ENCODE data around the gene DNMT3A.
"Not testable (repeated sequence)": the region's sequence is repeated elsewhere in the genome, so short reads cannot be mapped to it uniquely, and the experiment has no call there.

The DNMT3A gene

DNA sequence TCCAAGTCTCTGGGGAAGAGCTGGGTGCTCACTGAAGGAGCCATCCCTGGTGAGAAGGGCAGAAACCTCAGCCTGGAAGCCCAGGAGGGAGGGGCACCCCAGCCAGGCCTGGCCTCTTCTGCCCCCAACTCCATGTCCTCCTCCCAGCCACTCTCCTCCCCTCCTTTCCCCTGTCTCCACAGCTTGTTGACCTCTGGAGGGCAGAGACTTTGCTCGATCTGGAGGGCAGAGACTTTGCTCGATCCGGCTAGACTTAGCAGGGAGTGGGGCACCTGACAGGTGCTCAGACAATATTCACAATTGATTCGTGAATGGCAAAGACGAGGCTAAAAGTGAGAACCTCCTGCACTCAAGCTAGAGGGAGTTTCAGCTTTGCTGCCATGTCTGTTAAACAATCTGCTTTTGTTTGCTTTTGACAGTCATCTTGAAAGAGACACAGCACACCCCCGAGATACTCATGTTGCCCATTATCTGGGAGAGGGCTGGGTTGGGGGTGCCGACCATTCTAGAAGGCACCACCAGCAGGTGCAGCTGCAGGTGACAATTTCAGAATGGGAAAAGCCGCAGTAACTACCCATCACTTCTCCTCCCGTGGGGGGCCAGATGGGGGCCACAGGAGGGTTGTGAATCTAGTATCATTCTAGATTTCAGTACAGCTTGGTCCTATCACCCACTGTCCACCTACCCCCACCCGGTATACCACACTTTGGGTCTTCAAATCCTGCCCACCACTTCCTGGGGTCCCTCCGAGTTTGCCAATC lies 54.8 kb downstream of the DNMT3A start:
- no peak for DNase-seq (ENCODE audit: low read depth in 2 of 3, low spot score in 1 of 3)

DNA sequence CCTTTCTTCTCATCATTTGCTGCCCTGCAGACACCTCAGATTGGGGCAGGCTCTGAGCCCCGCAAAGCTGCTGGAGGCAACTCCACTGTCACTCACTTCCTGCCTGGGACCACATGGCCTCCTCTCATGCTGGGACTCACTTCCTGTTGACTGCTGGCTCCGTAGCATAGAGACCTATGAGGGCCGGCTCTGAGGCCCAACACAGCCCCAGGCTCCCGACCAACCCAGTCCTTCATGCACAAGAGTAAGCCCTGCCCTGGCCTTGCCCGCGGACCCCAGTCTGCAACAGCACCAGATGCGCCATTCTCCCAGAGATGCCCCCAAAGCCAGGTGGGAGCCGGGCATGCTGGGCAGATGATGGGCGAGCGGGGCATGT lies 55.7 kb downstream of the DNMT3A start:
- peak in 2 of 3 donors; percentile 33 to 60 for DNase-seq (ENCODE audit: low read depth in 2 of 3, low spot score in 1 of 3)

DNA sequence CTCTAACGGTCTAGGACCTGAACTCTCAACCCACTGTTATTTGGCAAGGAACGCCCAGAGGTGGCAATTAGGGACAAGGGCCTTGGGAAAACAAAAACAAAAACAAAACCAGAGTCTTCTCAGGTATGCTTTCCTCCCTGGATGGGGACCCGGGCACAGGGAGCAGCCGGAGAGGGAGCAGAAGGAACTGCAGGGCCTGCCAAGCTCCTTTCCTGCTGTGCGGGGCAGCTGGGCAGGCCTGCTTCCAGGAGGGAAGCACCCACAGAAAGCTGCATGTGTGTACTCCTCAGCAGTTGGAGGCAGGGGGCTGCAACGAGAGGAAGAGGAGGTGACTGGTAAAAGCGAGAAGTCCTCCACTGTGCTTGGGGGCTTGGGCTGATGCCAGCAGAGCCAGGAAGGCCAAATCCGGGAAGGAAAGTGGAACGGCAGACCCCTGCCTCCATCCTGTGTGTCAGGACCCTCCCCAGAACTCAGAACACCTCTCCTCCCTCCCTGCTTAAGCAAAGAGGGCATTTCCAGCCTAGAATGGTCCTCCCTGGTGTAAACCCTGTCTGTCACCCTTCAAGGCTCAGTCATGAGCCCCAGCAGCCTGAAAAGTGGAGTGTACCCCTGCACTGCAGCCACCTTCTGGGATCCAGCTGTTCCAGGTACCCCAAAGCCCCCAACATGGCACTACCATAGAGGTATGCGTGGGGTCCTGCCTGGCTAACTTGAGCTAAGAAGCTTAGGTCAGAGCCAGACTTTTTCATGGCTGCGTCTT lies 56.3 kb downstream of the DNMT3A start:
- DNase-seq (ENCODE audit: low read depth in 2 of 3, low spot score in 1 of 3), result no peak

DNA sequence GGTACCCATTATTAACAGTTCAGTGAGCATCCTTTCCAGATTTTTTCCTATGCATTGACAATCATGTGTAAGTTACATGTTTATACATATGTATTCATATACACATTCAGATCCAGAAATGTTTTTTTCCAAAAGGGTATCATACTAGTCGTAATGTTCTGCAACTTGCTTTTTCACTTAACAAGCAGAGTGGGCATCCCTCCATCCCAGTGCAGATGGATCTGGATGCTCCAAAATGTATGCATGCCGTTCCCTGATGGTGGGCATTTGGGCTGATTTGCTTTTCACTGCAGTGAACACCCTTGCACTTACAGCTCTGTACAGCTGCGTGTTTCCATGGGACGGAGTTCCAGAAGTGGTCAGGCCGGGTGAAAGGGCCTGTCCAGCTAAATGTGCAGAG lies 57.0 kb downstream of the DNMT3A start:
- no peak for DNase-seq (ENCODE audit: low read depth in 2 of 3, low spot score in 1 of 3)

DNA sequence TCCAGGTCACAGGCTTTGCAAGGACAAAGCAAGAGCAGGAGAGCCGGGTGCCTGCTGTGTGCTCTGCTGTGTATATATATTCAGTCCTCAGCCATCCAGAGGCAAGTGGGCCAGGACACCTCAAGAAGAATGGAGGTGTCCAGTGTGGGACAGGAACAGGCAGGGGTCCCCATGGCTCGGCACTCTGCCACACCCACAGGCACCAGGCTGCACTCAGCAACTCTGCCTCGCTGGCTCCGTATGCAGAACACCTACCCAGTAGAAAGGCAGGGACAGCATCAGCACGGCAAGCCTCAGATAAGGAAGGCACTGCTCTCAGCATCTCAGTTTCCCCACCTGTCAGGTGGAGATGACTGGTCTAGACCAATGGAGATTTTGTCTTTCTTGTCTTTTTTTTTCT lies 57.8 kb downstream of the DNMT3A start:
- no peak for DNase-seq (ENCODE audit: low read depth in 2 of 3, low spot score in 1 of 3)

DNA sequence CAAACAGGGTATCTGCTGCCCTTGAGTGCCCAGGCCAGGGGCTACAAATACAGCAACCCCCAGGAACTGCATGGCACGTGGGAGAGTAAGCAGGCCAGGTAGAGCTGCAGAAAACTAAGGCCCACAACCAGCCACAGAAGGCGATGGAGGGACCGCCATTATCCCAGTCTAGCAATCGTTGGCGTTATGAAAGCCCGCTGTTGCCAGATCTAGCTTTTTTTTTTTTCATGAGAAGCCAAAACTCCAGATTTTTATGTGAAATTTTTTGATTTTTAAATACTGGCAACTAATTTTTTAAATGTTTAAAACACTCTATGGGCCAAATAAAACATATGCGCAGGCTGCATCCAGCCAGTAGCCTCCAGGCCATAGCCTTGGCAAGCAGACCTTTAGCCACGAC lies 59.8 kb downstream of the DNMT3A start:
- no peak for DNase-seq (ENCODE audit: low read depth in 2 of 3, low spot score in 1 of 3)

DNA sequence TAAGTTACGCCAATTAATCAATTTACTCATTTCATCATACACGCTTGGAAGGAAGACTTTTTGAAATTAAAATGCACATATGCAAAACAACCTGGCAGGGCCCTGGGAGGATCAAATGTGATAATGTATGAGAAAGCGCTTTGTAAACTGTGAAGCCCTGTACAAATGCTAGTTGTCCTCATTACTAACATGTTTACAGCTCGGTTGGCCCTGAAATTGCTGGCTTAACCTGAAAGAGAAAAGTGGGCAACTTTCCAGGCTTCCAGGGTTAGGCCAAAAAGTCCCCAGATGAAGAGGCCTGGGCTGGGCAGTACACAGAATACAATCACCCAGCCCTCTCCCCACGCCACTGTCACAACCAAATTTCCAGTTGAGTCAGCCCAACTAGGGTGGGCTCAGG lies 60.2 kb downstream of the DNMT3A start:
- no peak for DNase-seq (ENCODE audit: low read depth in 2 of 3, low spot score in 1 of 3)

DNA sequence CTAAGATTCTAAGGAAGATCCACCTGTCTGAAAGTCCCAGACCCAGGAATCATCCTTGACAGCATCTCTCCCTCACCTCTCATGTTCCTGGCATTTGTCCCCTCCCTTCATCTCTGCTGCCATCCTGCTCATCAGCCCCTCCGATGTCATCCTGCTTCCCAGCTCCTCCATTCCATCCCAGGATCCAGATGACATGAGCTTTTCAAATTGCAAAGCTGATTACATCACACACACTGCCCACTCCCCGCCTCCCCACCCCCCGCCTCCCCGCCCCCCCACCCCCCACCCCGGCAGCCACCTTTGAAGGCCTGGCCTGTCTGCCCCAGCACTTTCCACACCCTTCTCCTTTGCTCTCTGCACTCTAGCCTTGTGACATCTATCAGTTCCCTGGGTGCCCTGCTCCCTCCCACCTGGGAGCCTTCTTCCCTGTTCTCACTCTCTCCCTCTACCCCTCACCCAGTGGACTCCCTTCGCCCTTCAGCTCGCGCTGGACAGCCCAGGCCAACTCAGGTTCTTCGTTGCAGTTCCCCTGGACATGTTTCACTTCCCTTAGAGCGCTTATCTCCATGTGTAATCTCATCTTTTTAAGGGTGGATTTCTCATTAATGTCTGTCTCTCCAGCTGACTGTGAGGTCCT lies 61.6 kb downstream of the DNMT3A start:
- no peak for DNase-seq (ENCODE audit: low read depth in 2 of 3, low spot score in 1 of 3)

DNA sequence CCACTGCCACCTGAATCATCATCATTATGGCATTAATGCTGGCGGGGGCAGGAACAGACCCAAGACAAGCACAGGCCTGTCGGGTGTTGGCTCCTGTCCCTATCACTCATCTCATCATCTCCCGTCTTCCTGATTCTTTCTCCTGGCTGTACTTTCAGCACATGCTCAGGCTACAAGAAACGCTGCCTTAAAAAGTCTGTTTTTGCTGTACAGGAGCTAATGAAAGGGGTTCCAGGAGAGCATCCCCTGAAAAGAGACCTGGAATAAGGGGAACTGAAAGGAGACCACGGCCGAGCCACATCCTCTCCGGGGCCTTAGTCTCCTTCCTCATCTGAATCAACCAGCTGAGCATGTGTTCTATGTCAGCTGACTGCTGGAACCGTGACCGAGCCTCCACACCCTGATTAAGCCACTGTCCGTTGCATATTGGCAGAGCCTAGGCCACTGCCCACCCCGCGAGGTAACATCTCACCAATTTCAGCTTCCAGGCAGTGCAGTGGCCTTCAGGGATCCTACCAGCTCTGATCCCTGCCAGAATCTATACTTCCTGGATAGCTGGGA lies 62.6 kb downstream of the DNMT3A start:
- no peak for DNase-seq (ENCODE audit: low read depth in 2 of 3, low spot score in 1 of 3)

DNA sequence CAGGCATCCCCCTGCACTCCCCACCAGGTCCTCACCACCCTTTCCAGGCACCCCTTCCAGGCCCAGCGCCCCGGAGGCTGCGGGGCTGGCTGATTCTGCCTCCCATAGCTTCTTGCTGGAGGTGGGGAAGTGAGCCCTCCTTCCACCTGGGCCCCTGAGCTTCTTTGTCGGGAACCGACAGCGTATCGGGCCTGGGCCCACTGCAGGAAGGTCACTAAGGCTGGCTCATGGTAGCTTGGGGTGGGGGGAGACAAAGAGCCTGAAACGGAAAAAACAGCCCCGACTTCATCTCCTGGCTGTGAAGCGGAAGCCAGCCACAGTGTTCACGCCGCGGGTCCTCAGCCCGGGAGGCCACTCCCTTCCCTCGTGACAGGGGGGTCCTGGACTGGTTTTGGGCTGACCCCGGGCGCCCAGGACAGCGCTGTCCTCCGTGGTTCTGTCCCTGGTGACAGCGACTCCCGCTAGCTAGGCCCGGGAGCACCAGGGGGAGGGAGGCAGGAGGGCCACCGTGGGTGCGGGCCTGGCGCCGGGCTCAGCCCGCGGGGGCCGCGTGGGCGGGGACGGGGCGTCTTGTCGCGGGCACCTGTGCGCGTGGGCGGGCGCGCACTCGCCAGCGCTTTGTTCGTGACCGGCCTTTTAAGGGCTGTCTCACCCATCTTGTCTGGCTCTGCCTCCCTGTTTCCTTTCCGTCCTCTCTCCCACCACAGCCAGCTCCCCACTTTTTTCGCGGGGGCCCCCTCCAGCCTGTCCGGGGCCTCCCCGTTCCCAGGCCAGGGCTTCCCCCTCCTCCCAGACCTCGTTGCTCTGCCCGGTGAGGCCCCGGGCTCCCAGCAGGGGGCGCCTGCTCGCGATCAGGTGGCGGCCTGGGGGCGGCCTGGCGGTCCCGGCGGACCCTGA lies 64.9 kb downstream of the DNMT3A start:
- peak; percentile 67 to 75 (median 67) for DNase-seq (ENCODE audit: low read depth in 2 of 3, low spot score in 1 of 3)

DNA sequence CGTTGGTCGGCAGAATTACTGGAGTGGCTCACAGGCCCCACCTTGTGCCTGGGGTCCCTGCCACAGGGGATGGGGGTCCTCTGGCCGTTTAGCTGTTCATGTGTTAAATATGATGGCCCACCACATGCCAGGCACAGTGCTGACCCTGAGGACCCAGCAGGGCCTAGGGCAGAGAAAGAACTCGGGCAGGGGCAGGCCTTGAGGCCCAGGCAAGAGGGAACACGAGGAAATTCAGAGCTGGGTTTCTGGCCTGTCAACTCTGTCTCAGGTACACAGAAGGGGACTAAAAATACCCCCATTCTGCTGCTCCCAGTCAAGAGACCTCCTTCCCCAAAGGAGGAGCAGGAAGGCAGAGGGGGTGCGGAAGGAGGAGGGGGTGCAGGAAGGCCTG lies 66.2 kb downstream of the DNMT3A start:
- DNase-seq (ENCODE audit: low read depth in 2 of 3, low spot score in 1 of 3), result no peak

DNA sequence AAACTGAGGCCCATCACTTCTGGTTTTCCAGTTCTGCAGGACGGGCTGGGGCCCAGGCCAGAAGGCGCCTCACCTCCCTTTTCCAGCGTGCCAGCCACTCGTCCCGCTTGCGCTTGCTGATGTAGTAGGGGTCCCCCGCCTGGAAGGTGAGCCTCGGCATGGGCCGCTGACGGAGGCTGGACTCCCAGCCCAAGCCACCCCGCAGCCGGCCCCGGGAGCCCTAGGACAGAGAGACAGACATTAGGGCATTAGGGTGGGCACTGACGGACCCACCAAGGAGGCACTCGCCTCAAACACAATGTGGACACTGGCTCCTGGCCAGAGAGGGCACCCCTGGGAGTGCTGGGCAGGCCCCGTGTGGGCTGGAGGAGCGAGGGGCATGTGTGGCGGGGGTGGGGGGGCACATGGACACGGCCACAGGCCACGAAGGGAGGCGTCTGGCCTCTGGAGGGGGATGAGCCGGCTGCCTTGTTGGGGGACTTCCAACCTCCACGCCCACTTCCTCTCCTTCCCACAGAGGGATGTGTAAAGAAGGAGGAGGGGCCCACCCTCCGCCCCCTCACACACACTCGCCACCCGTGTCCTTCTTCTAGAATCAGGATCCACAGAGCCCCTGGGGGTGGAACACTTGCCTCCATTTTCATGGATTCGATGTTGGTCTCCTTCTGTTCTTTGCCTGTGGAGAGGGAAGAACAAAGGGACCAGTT lies 66.7 kb downstream of the DNMT3A start:
- DNase-seq (ENCODE audit: low read depth in 2 of 3, low spot score in 1 of 3), result no peak

DNA sequence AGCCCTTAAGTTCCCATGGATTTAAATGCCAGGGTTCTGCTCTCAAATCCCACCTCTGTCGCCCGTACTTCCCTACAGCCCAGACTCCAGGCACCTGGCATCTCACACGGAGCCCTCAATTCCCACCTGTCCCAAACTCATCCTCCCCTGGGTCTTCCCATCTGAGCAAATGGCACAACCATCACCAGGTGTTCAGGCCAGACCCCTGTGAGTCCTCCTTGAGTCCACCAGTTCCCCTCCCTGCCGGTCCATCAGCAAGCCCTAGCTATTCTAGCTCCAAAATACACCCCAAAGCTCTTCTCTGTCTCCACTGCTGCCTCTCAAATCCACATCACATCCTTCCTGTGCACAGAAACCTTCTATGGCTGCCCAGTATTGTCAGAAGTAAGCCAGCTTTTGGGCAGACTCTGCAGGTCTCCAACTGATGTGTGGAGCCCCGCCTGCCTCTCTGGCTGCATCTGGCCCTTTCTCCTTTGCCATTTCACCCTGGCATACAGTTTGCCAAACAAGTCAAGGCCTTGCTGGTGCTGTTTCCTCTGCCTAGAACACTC lies 67.7 kb downstream of the DNMT3A start:
- no peak for DNase-seq (ENCODE audit: low read depth in 2 of 3, low spot score in 1 of 3)

DNA sequence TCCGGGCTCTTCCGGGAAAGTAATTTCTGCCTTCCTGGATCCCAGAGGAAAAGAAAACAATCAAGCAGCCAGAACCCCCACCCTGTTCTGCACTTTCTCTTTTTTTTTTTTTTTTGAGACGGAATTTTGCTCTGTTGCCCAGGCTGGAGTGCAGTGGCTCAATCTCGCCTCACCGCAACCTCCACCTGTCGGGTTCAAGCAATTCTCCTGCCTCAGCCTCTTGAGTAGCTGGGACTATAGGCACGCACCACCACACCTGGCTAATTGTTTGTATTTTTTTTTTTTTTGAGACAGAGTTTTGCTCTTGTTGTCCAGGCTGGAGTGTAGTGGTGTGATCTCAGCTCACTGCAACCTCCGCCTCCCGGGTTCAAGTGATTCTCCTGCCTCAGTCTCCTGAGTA lies 69.0 kb downstream of the DNMT3A start:
- DNase-seq (ENCODE audit: low read depth in 2 of 3, low spot score in 1 of 3), result not testable (repeated sequence)

DNA sequence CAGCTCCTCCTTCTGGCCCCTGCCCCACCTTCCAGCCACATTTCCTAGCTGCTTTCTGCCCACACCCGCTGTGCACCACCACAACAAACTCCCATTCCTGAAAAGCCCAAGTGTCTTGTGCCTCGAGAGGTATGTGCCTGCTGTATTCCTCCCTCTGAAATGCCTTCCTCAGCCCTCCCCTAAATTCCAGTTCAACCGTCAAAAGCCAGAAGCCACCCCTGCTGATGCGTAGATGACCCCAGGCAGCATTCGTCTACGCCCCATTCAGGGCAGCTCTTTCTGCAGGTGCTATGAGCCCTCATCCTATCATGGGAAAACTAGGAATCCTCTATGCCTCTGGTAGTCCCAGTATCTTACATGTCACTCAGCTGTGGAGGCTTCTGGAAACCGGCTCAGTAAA lies 71.7 kb downstream of the DNMT3A start:
- no peak for DNase-seq (ENCODE audit: low read depth in 2 of 3, low spot score in 1 of 3)

DNA sequence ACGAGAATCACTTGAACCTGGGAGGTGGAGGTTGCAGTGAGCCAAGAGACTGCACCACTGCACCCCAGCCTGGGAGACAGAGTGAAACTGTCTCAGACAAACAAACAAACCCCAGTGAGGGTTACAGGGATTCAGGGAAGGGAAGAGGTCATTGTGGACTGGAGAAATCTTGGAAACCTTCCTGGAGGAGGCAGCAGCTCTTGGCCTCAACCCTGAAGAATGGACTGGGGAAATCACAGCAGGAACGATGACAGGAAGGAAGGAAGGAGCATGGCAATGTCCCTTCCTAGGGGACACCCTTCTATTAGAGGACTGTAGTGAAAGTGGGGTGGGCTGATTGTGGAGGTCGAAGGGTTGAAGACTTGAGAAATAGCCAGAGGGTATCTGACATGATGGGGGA lies 72.5 kb downstream of the DNMT3A start:
- no peak for DNase-seq (ENCODE audit: low read depth in 2 of 3, low spot score in 1 of 3)

DNA sequence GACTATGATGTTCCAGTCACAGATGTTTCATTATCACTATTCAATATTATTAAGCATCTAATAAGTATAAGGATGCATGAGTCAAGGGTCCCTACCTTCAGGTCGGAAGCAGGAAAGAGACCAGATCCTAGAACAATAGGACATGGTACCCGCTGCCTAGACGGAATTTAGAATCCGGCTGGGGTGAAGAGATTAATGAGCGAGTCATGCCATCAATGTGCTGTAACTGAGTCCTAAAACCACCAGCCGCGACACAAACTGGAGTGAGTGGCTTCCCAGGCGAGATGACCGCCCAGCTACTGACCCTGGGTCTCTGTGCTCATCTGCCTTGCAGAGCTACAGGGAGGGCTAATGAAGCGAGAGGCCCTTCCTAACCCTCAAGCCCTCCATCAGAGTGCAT lies 73.6 kb downstream of the DNMT3A start:
- no peak for DNase-seq (ENCODE audit: low read depth in 2 of 3, low spot score in 1 of 3)

DNA sequence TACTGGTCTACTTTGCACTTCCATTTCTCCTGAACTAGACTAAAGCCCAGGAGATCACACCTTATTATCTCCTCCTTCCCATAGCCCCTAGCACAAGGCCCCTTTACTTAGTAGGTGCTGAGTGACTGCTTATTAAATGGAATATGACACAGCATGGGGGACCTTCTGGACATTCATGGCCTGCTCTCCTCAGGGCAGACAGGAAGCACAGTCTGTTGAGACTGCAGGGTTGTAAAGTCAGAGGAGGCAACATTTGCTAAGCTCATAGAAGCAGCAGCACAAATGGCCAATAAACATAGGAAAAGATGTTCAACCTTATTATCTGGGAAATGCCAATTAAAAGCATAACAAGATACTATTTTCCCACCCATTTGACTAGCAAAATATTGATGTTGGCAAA lies 75.3 kb downstream of the DNMT3A start:
- DNase-seq (ENCODE audit: low read depth in 2 of 3, low spot score in 1 of 3), result no peak

DNA sequence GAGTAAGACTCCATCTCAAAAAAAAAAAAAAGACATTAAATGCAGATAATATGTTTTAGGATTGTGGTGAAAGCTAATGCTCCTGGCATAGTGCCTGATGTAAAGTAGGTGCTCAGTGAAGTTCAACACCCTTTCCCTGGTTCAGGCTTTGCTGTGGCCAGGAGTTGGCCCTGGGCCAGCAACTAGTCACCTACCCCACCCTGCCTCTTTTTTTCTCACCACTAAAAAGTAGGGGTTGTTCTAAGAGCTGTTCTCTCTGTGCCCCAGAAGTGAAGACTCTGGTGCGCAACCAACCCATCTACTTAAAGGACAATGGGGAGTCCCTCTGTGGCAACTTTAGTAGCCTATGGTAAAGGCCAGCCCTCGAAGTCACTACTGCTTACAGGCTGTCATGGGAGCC lies 75.9 kb downstream of the DNMT3A start:
- no peak for DNase-seq (ENCODE audit: low read depth in 2 of 3, low spot score in 1 of 3)

DNA sequence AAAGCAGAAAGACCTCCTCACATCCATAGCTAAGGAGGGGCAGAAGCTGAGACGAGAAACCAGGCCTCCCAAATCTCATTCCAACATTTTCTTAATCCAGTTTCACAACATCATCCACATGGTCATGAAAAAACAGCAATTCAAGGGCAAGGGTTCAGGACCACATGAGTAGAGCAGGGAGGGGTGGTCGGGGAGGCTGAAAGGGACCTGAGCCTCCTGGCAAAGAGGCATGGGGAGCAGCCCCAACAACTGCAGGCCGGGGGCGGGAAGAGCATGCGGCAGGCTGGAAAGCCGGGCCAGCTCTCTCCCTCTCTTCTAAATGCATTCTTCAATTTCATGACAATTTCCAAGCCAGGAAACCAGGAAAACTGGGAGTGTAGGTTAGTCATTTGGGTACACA lies 76.7 kb downstream of the DNMT3A start:
- no peak for DNase-seq (ENCODE audit: low read depth in 2 of 3, low spot score in 1 of 3)
